GM23338 (cell line): Measurements from ENCODE around the gene THNSL1. TPM values are rescaled to one million over a fixed set of nuclear protein-coding genes. Genes with fewer than 3 reads are reported as not detected.

Experiments used
- ATAC-seq: fragments of 200-7000 bp; cut with Tn5 transposase; 3 replicates; pipeline ENCODE4 v1.9.1; 2020
- DNase-seq: peaks from one replicate; pipeline ENCODE4 v3.0.0-alpha.2; 2015; ENCODE audit warnings: low spot score
- H2AFZ ChIP-seq: fragments of 200-600 bp; sonication (generic); 2 replicates; pipeline ENCODE4 v1.8.0; 2016; ENCODE audit warnings: antibody characterized with exemption, mild to moderate bottlenecking, moderate library complexity
- H3F3A ChIP-seq: fragments of 200-600 bp; sonication (generic); replicated peaks from 2 replicates; pipeline ENCODE4 v1.8.0; 2017; ENCODE audit warnings: antibody characterized with exemption, mixed run types, low read depth
- H3K27ac ChIP-seq: fragments of 200-600 bp; sonication (generic); 2 replicates; pipeline ENCODE4 v1.6.1; 2016; ENCODE audit warnings: low read depth
- H3K27me3 ChIP-seq: fragments of 200-600 bp; sonication (generic); 2 replicates; pipeline ENCODE4 v1.8.0; 2016; ENCODE audit warnings: mild to moderate bottlenecking, mixed run types, moderate library complexity; ENCODE audit not compliant: insufficient read depth
- H3K36me3 ChIP-seq: fragments of 200-600 bp; sonication (generic); 2 replicates; pipeline ENCODE4 v1.8.0; 2016; ENCODE audit warnings: mild to moderate bottlenecking; ENCODE audit not compliant: insufficient read depth
- H3K4me1 ChIP-seq: fragments of 200-600 bp; sonication (generic); 2 replicates; pipeline ENCODE4 v1.8.0; 2016; ENCODE audit warnings: mild to moderate bottlenecking, moderate library complexity; ENCODE audit not compliant: insufficient read depth
- H3K4me2 ChIP-seq: fragments of 200-600 bp; sonication (generic); 2 replicates; pipeline ENCODE4 v1.7.1; 2017; ENCODE audit warnings: mixed run types
- H3K4me3 ChIP-seq: fragments of 200-600 bp; sonication (generic); 2 replicates; pipeline ENCODE4 v1.6.1; 2016; ENCODE audit warnings: mixed run types
- H3K79me2 ChIP-seq: fragments of 200-600 bp; sonication (generic); replicated peaks from 2 replicates; pipeline ENCODE4 v1.8.0; 2017; ENCODE audit warnings: mild to moderate bottlenecking; ENCODE audit not compliant: insufficient read depth
- H3K9me2 ChIP-seq: fragments of 200-600 bp; sonication (generic); 2 replicates; pipeline ENCODE4 v1.8.0; 2017; ENCODE audit not compliant: insufficient read depth
- H4K20me1 ChIP-seq: fragments of 200-600 bp; sonication (generic); replicated peaks from 2 replicates; pipeline ENCODE4 v1.8.0; 2017; ENCODE audit warnings: mild to moderate bottlenecking; ENCODE audit not compliant: insufficient read depth
- H3K27ac Mint-ChIP-seq: 2 replicates; pipeline ENCODE4 v1.8.0; 2020; ENCODE audit warnings: inconsistent platforms, mild to moderate bottlenecking, moderate library complexity, mixed read lengths
- H3K27me3 Mint-ChIP-seq: 3 replicates; pipeline ENCODE4 v1.8.0; 2022; ENCODE audit warnings: low read depth, mild to moderate bottlenecking, moderate library complexity, mixed read lengths, inconsistent platforms; ENCODE audit not compliant: insufficient read depth, poor library complexity
- H3K36me3 Mint-ChIP-seq: 3 replicates; pipeline ENCODE4 v1.8.0; 2021; ENCODE audit warnings: low read depth, mild to moderate bottlenecking, inconsistent platforms, moderate library complexity, mixed read lengths
- H3K4me1 Mint-ChIP-seq: 3 replicates; pipeline ENCODE4 v1.8.0; 2020; ENCODE audit warnings: mild to moderate bottlenecking, inconsistent platforms, mixed read lengths
- H3K4me3 Mint-ChIP-seq: 3 replicates; pipeline ENCODE4 v1.8.0; 2021; ENCODE audit warnings: moderate library complexity, mild to moderate bottlenecking, inconsistent platforms, mixed read lengths
- H3K9me3 Mint-ChIP-seq: 3 replicates; pipeline ENCODE4 v1.8.0; 2020; ENCODE audit warnings: moderate library complexity, mild to moderate bottlenecking, inconsistent platforms, mixed read lengths
- CREB1 ChIP-seq: fragments of 250-450 bp; sonication (Bioruptor Pico); IDR thresholded peaks from 2 replicates; pipeline ENCODE4 v1.5.0; 2020; ENCODE audit warnings: low read depth, mild to moderate bottlenecking, moderate library complexity
- ETS1 ChIP-seq: IDR thresholded peaks from 2 replicates; pipeline ENCODE4 v1.6.1; 2016; ENCODE audit warnings: antibody characterized with exemption
- EZH2 ChIP-seq: fragments of 200-600 bp; sonication (generic); IDR thresholded peaks from one replicate; pipeline ENCODE4 v1.8.0; 2017; ENCODE audit warnings: antibody characterized with exemption, mild to moderate bottlenecking, low read depth; ENCODE audit not compliant: unreplicated experiment
- EZH2phosphoT487 ChIP-seq: fragments of 200-600 bp; sonication (generic); IDR thresholded peaks from one replicate; pipeline ENCODE4 v1.8.1; 2018; ENCODE audit warnings: antibody characterized with exemption; ENCODE audit not compliant: unreplicated experiment
- JUNB ChIP-seq: IDR thresholded peaks from one replicate; pipeline ENCODE4 v1.6.1; 2016; ENCODE audit warnings: antibody characterized with exemption; ENCODE audit not compliant: unreplicated experiment
- NANOG ChIP-seq: IDR thresholded peaks from 2 replicates; pipeline ENCODE4 v1.6.1; 2016; ENCODE audit warnings: antibody characterized with exemption, borderline replicate concordance
- POLR2AphosphoS5 ChIP-seq: IDR thresholded peaks from 2 replicates; pipeline ENCODE4 v1.6.1; 2016; ENCODE audit warnings: antibody characterized with exemption, low read depth
- REST ChIP-seq: IDR thresholded peaks from one replicate; pipeline ENCODE4 v1.6.1; 2018; ENCODE audit warnings: antibody characterized with exemption; ENCODE audit not compliant: unreplicated experiment
- STAT1 ChIP-seq: IDR thresholded peaks from one replicate; pipeline ENCODE4 v1.6.1; 2016; ENCODE audit warnings: antibody characterized with exemption; ENCODE audit not compliant: unreplicated experiment
- ZNF114 ChIP-seq: fragments of 250-450 bp; sonication (Bioruptor Pico); IDR thresholded peaks from 2 replicates; pipeline ENCODE4 v1.5.0; 2020; ENCODE audit warnings: mild to moderate bottlenecking, moderate library complexity
- ZNF331 ChIP-seq: fragments of 250-450 bp; sonication (Bioruptor Pico); IDR thresholded peaks from 2 replicates; pipeline ENCODE4 v1.5.0; 2020; ENCODE audit warnings: low read depth, mild to moderate bottlenecking, moderate library complexity
- ZNF462 ChIP-seq: fragments of 250-450 bp; sonication (Bioruptor Pico); IDR thresholded peaks from 2 replicates; pipeline ENCODE4 v1.5.0; 2020; ENCODE audit warnings: mild to moderate bottlenecking, moderate library complexity
- polyA plus RNA-seq: library from polyadenylated mRNA; unstranded; fragments of >200 nt; fragmentation: Nextera tagmentation; extraction: Ambion mirVana; gene quantifications from 2 replicates; pipeline ENCODE4 v1.2.1, GENCODE V29; 2016
- total RNA-seq: library from RNA; depleted of rRNA; stranded (reverse); fragments of >200 nt; shearing (Covaris generic); gene quantifications from 2 replicates; pipeline ENCODE4 v1.2.3, GENCODE V29; 2014

Gene THNSL1
- total and polyA plus RNA-seq, 2 experiments from 2014 or later: 2.6 to 5.8 TPM

GRCh38 chr10:25061711-25062449 is 45.5 kb downstream of the THNSL1 start (continued):
- TF ChIP-seq STAT1 (no peak), JUNB (no peak)

- H3K9me2 ChIP-seq: no peaks in the 10 kb centered on the region
- Mint-ChIP-seq H3K27ac (no peak overlapping the region), H3K9me3 (no peaks in the 10 kb centered on the region), H3K4me1 (peaks cover 5% of the 10 kb centered on the region), H3K4me3 (no peak overlapping the region), H3K27me3 (peaks cover 26% of the 10 kb centered on the region), H3K36me3 (no peaks in the 10 kb centered on the region)
- H2AFZ ChIP-seq: no peak overlapping the region
- H3K27me3 ChIP-seq: peaks cover 32% of the 10 kb centered on the region
- H3K4me2 ChIP-seq: no peak overlapping the region
- no peak for ATAC-seq
- H3K4me3 ChIP-seq: no peak overlapping the region
- H3K79me2 ChIP-seq: no peaks in the 10 kb centered on the region
- H4K20me1 ChIP-seq: 0 out of 2 replicates have a peak, but pooled peaks cover 4% of the 10 kb centered on the region
- H3K4me1 ChIP-seq: 0 out of 2 replicates have a peak, but pooled peaks cover 2% of the 10 kb centered on the region
- H3K36me3 ChIP-seq: no peaks in the 10 kb centered on the region
- DNase-seq: no peak
- no peak overlapping the region for H3K27ac ChIP-seq
- no peaks in the 10 kb centered on the region for H3F3A ChIP-seq
- no peak for TF ChIP-seq CREB1
- no peak for TF ChIP-seq NANOG
- TF ChIP-seq ZNF114 (CRISPR knock-in tag): no peak
- no peak for TF ChIP-seq EZH2
- TF ChIP-seq ZNF462: no peak
- TF ChIP-seq JUNB: no peak
- no peak for TF ChIP-seq POLR2AphosphoS5
- TF ChIP-seq ZNF331 (CRISPR knock-in tag): no peak
- no peak for TF ChIP-seq ETS1
- no peak for TF ChIP-seq STAT1
- TF ChIP-seq EZH2phosphoT487: no peak
- TF ChIP-seq REST: no peak
Measured at GRCh38 chr10:25063157-25063556, 46.7 kb downstream of the THNSL1 start.
